GM12891 (cell line): ENCODE data around the gene CYP2F1.

Experiments used
- POLR2A ChIP-seq: IDR thresholded peaks from 2 replicates; pipeline ENCODE4 v1.6.1; 2011; ENCODE audit warnings: low read depth, low read length, control low read depth
- POLR2AphosphoS5 ChIP-seq: IDR thresholded peaks from 2 replicates; pipeline ENCODE4 v1.6.1; 2011; ENCODE audit warnings: low read depth, low read length, control low read depth
- POU2F2 ChIP-seq: IDR thresholded peaks from 2 replicates; pipeline ENCODE4 v1.6.1; 2011; ENCODE audit warnings: low read depth, mild to moderate bottlenecking, control low read depth, low read length, moderate library complexity
- SPI1 ChIP-seq: IDR thresholded peaks from 2 replicates; pipeline ENCODE4 v1.6.1; 2011; ENCODE audit warnings: low read depth, low read length, control low read depth
- TAF1 ChIP-seq: IDR thresholded peaks from 2 replicates; pipeline ENCODE4 v1.6.1; 2011; ENCODE audit warnings: low read depth, low read length, control low read depth

DNA sequence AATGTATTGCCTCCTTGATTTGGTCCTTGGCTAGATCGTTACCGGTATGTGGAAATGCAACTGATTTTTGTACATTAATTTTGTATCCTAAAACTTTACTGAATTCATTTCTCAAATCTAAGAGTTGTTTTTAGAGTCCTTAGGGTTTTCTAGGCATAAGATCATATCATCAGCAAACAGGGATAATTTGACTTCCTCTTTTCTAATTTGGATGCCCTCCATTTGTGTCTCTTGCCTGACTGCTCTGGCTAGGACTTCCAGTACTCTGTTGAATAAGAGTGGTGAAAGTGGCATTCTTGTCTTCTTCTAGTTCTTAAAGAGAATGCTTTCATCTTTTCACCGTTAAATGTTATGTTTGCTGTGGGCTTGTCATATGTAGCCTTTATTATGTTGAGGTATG, 37.9 kb upstream of the CYP2F1 start:
- TF ChIP-seq POLR2A (no peak), POLR2AphosphoS5 (no peak), POU2F2 (no peak), TAF1 (no peak), SPI1 (no peak)
